GM12864 (cell line): ENCODE data around the gene TMEM116.

Experiments used
- DNase-seq: peaks from one replicate; pipeline ENCODE4 v3.0.0-alpha.2; 2011; ENCODE audit warnings: low read depth
- H3K4me3 ChIP-seq: 2 replicates; pipeline ENCODE4 v1.5.1; 2011; ENCODE audit warnings: mild to moderate bottlenecking, low read depth, low read length, control low read depth
- CTCF ChIP-seq: IDR thresholded peaks from 2 replicates; pipeline ENCODE4 v1.5.1; 2011; ENCODE audit warnings: low read depth, mild to moderate bottlenecking, moderate library complexity, low read length, control low read depth, inconsistent platforms; ENCODE audit errors: missing control alignments

TMEM116 gene

DNA sequence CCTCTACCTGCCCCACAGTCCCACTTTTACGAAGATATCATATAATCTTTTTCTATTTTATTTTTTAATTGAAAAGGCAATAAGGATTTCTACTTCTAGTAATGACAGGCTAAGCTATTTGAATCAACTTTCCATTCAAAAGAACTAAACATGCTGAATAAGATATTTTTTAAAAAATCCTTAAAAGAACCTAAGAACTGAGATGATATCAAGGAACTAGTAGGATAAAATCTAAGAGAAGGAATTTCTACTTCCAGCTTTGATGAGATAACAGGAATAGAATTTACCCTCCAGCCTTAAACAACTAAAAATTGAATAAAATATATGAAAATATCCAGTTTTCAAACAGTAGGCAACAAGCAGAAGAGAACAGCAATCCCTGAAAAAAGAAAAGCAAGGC lies 69.0 kb downstream of the TMEM116 start:
- TF ChIP-seq CTCF: no peak
- no peak overlapping the region for H3K4me3 ChIP-seq
- no peak for DNase-seq

GRCh38 chr12:111942557-111942956 lies 70.4 kb downstream of the TMEM116 start:
- no peak overlapping the region for H3K4me3 ChIP-seq
- no peak for DNase-seq
- no peak for TF ChIP-seq CTCF

- TF ChIP-seq CTCF: no peak
- no peak overlapping the region for H3K4me3 ChIP-seq
- DNase-seq: no peak
These were observed 75.5 kb downstream of the TMEM116 start for GRCh38 chr12:111937429-111937828.

DNA sequence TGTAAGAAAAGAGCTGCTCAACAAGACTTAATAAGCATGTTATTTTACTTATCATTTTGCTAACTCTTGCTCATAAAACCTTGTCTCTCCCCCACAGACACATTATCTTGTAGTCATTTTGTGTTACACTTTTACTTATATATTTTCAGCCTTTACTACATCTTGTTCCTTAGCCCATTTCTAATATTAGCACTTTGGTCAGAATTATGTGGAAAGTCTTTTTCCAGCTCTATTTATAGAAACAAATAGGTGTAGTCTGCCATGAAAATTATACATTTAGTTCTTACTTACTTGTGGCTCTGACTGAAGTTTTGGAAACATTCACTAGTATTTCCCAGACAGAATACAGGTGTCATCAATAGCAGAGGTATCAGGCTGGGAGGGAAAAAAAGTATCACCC lies 76.1 kb downstream of the TMEM116 start:
- TF ChIP-seq CTCF: no peak
- no peak overlapping the region for H3K4me3 ChIP-seq
- DNase-seq: no peak

- no peak for DNase-seq
- no peak for TF ChIP-seq CTCF
- no peak overlapping the region for H3K4me3 ChIP-seq
These were observed 80.7 kb downstream of the TMEM116 start for GRCh38 chr12:111932241-111932640.

- no peak for DNase-seq
- no peak for TF ChIP-seq CTCF
- no peak overlapping the region for H3K4me3 ChIP-seq
These were observed 85.6 kb downstream of the TMEM116 start for GRCh38 chr12:111927346-111927745.

DNA sequence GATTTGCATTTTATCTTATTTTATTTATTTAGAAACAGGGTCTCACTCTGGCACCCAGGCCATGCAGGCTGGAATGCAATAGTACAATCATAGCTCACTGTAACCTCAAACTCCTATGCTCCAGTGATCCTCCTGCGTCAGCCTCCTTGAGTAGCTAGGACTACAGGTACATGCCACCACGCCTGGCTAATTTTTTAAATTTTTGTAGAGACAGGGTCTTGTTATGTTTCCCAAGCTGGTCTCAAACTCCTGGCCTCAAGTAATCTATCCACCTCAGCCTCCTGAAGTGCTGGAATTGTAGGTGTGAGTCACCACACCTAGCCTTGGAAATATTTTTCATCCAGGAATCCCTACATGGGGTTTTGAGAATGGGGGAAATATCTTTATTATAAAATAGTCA lies 86.3 kb downstream of the TMEM116 start:
- no peak for TF ChIP-seq CTCF

More for the DNA sequence above, 86.3 kb downstream of the TMEM116 start:
- DNase-seq: no peak
- no peak overlapping the region for H3K4me3 ChIP-seq
